ENCODE measurements around the gene TTC9B. TPM values are rescaled to one million over a fixed set of nuclear protein-coding genes. Genes with fewer than 3 reads are reported as not detected.

Gene TTC9B
- total and polyA plus RNA-seq, 2 experiments from 2014 or later = 0.63 to 1.0 TPM

- TF ChIP-seq REST (IDR thresholded peaks at IDR 0.05; ENCODE audit: unreplicated experiment) = no peak
- TF ChIP-seq ZNF331 (CRISPR knock-in tag; IDR thresholded peaks at IDR 0.05; ENCODE audit: low read depth) = no peak
- no peak for TF ChIP-seq POLR2AphosphoS5 (IDR thresholded peaks at IDR 0.05; ENCODE audit: low read depth)
These were observed 33.9 kb downstream of the TTC9B start (continued) for GRCh38 chr19:40184273-40184672.

- Histone ChIP-seq H3K27ac (ENCODE audit: low read depth) (no peak overlapping the region), H2AFZ (no peak overlapping the region), H3K27me3 (ENCODE audit: insufficient read depth) (no peaks in the 10 kb centered on the region), H3K9me2 (ENCODE audit: insufficient read depth) (no peaks in the 10 kb centered on the region), H3F3A (replicated peaks; ENCODE audit: low read depth) (no peaks in the 10 kb centered on the region), H3K79me2 (replicated peaks; ENCODE audit: insufficient read depth) (no peaks in the 10 kb centered on the region), H3K4me1 (ENCODE audit: insufficient read depth) (no peaks in the 10 kb centered on the region), H3K4me3 (no peak overlapping the region), H4K20me1 (replicated peaks; ENCODE audit: insufficient read depth) (no peaks in the 10 kb centered on the region), H3K4me2 (no peak overlapping the region), H3K36me3 (ENCODE audit: insufficient read depth) (no peaks in the 10 kb centered on the region)
- Mint-ChIP-seq H3K27me3 (ENCODE audit: insufficient read depth, low read depth, poor library complexity) (no peaks in the 10 kb centered on the region), H3K27ac (no peak overlapping the region), H3K9me3 (peaks cover 3% of the 10 kb centered on the region; the same call in 2 of the 3 replicates), H3K36me3 (ENCODE audit: low read depth) (no peaks in the 10 kb centered on the region), H3K4me1 (no peaks in the 10 kb centered on the region), H3K4me3 (no peak overlapping the region)
- DNase-seq (ENCODE audit: low spot score) = no peak
- no peak for ATAC-seq
- TF ChIP-seq EZH2 (IDR thresholded peaks at IDR 0.05; ENCODE audit: low read depth, unreplicated experiment) = no peak
- no peak for TF ChIP-seq CTCF (conservative IDR thresholded peaks at IDR 0.05; ENCODE audit: low read depth in 2 of 2)
- TF ChIP-seq JUNB (IDR thresholded peaks at IDR 0.05; ENCODE audit: unreplicated experiment) = no peak
- no peak for TF ChIP-seq REST (IDR thresholded peaks at IDR 0.05; ENCODE audit: unreplicated experiment)
These were observed 39.4 kb downstream of the TTC9B start for GRCh38 chr19:40178756-40179155.
